Neutrophil (primary cell): ENCODE data around the gene SP140.

Experiments used
- H3K27ac ChIP-seq: fragments of 200-600 bp; sonication (generic); 2 replicates; pipeline ENCODE4 v1.5.1; 2016; ENCODE audit warnings: mild to moderate bottlenecking, moderate library complexity
- H3K27me3 ChIP-seq: fragments of 200-600 bp; sonication (generic); 2 replicates; pipeline ENCODE4 v1.6.0; 2016; ENCODE audit warnings: mild to moderate bottlenecking
- H3K36me3 ChIP-seq: fragments of 200-600 bp; sonication (generic); 2 replicates; pipeline ENCODE4 v1.5.1; 2017
- H3K4me1 ChIP-seq, 2 experiments: fragments of 200-600 bp in 1 of 2; sonication (generic) in 1 of 2; 1 replicate in 1 of 2; 2 replicates in 1 of 2; pipeline versions ENCODE4 v1.5.1 to v1.6.1; 2013 to 2016; ENCODE audit warnings: low read depth in 1 of 2, low read length in 1 of 2, mild to moderate bottlenecking in 1 of 2, moderate library complexity in 1 of 2; ENCODE audit not compliant: control insufficient read depth in 1 of 2, insufficient read depth in 1 of 2
- H3K4me3 ChIP-seq, 2 experiments: fragments of 200-600 bp in 1 of 2; sonication (generic) in 1 of 2; 1 replicate in 1 of 2; 2 replicates in 1 of 2; pipeline ENCODE4 v1.5.1; 2013 to 2016; ENCODE audit warnings: low read depth in 1 of 2, low read length in 1 of 2, mild to moderate bottlenecking in 1 of 2, moderate library complexity in 1 of 2
- H3K9me3 ChIP-seq: fragments of 200-600 bp; sonication (generic); 2 replicates; pipeline ENCODE4 v1.5.1; 2016
- TF ChIP-seq, protein P1 (sequence below): fragments of 200-600 bp; sonication (generic); IDR thresholded peaks from 2 replicates; pipeline ENCODE4 v1.5.1; 2016; ENCODE audit warnings: antibody characterized with exemption

The SP140 gene

DNA sequence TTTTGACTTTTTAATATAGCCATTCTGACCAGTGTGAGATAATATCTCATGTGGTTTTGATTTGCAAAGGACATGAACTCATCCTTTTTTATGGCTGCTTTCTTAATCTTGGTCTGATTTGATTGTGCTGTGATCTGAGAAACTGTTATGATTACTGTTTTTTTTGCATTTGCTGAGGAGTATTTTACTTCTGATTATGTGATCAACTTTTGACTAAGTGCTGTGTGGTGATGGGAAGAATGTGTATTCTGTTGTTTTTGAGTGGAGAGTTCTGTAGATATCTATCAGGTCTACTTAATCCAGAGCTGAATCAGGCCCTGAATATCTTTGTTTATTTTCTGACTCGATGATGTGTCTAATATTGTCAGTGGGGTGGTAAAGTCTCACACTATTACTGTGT, 118.2 kb downstream of the SP140 start:
- Histone ChIP-seq H3K36me3 (no peaks in the 10 kb centered on the region), H3K27ac (no peak overlapping the region), H3K27me3 (no peaks in the 10 kb centered on the region), H3K4me1 (no peaks in the 10 kb centered on the region), H3K4me3 (no peak overlapping the region), H3K9me3 (no peaks in the 10 kb centered on the region)
- TF ChIP-seq, protein P1, sequence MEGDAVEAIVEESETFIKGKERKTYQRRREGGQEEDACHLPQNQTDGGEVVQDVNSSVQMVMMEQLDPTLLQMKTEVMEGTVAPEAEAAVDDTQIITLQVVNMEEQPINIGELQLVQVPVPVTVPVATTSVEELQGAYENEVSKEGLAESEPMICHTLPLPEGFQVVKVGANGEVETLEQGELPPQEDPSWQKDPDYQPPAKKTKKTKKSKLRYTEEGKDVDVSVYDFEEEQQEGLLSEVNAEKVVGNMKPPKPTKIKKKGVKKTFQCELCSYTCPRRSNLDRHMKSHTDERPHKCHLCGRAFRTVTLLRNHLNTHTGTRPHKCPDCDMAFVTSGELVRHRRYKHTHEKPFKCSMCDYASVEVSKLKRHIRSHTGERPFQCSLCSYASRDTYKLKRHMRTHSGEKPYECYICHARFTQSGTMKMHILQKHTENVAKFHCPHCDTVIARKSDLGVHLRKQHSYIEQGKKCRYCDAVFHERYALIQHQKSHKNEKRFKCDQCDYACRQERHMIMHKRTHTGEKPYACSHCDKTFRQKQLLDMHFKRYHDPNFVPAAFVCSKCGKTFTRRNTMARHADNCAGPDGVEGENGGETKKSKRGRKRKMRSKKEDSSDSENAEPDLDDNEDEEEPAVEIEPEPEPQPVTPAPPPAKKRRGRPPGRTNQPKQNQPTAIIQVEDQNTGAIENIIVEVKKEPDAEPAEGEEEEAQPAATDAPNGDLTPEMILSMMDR, result no peak

DNA sequence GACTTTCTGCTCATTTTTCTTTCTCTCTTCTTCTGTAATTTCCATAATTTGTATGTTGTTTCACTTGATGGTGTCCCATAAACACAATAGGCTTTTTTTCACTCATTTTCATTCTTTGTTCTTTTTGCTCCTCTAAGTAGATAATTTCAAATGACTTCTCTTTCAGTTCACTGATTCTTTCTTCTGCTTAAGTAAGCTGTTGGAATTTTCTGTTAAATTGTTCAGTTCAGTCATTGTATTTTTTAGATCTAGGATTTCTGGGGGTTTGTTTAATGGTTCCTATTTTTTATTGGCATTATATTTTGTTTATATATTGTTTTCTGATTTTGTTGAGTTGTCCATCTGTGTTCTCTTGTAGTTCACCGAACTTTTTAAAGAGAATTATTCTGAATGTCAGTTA, 120.9 kb downstream of the SP140 start:
- Histone ChIP-seq H3K36me3 (no peaks in the 10 kb centered on the region), H3K4me1 (no peaks in the 10 kb centered on the region), H3K4me3 (no peak overlapping the region), H3K27ac (no peak overlapping the region), H3K27me3 (no peaks in the 10 kb centered on the region), H3K9me3 (no peaks in the 10 kb centered on the region)
- TF ChIP-seq, protein P1, result no peak

DNA sequence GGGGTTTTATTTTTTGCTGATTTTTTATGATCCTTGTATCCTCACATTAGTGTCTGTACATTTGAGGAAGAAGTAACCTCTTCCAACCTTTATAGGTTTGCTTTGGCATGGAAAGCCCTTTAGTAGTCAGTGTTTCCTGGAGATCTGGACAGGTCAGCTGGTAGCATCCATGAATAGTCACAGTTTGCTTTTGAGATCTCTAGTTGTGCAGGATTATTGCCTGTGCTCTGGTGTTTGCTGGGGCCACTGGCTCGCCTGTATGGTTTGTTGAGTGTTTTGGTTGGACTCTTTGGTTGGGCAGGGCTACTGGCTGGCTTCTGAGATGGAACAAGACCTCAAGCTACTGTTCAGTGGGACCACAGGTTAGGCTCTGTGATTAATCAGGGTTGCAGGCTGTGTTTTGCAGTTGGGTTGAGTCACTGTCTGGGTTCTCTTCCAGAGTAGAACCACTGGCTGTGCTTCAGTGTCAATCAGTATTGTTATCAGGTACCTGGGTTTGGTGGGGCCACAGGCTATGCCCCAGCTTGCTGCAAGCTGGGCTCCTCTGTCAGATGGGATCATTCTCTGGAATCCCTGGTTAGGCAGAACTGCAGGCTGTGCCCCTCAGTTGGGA, 121.5 kb downstream of the SP140 start:
- Histone ChIP-seq H3K9me3 (no peaks in the 10 kb centered on the region), H3K27ac (no peak overlapping the region), H3K36me3 (no peaks in the 10 kb centered on the region), H3K27me3 (no peaks in the 10 kb centered on the region), H3K4me1 (no peaks in the 10 kb centered on the region), H3K4me3 (no peak overlapping the region)
- TF ChIP-seq, protein P1, result no peak

DNA sequence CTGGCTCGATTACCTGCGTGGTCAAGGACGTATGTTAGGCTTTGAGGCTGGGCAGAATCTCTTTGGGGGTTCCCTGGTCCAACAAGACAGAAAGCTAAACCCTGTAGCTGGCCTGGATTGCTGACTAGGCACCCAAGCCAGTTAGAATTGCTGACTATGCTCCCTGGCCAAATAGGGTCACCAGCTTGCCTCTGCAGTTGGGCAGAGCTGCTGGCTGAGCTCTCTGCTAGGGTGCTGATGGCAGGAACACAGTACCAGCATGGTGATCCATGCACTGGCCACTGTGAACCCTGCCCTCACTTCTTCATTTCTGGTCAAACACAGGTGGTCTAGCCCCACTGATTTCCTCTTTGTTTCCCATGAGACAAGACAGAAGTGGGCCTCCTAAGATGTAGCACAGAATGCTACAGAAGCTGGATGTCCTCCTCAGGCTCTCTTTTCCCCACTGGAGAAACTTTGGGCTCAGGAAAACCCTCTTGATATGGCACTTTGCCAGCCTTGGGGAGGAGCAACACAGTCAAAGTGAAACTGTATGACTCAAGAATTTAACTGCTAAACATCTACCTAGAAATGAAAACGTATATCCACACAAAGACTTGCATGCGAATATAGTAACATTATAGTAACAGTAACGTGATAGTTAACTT, 122.2 kb downstream of the SP140 start:
- Histone ChIP-seq H3K27ac (no peak overlapping the region), H3K9me3 (no peaks in the 10 kb centered on the region), H3K4me1 (no peaks in the 10 kb centered on the region), H3K27me3 (no peaks in the 10 kb centered on the region), H3K36me3 (no peaks in the 10 kb centered on the region), H3K4me3 (no peak overlapping the region)
- TF ChIP-seq, protein P1, result no peak

DNA sequence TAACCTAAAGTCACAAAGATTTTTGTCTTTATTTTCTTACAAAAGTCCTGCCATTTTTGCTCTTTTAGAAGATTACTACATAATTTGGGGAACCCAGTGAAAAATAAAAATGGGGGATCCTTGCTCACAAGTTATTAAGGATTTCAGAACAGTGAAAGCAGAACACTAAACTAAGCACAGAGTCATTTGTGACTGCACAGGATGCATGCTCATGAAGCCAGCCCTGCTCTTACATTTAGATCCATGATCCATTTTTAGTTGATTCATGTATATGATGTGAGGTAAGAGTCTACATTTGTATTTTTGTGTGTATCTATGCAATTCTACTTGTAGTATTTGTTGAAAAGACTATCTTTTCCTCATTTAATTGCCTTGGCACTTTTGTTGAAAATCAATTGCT, 123.3 kb downstream of the SP140 start:
- no peaks in the 10 kb centered on the region for H3K4me1 ChIP-seq
- no peaks in the 10 kb centered on the region for H3K36me3 ChIP-seq
- H3K9me3 ChIP-seq, result no peaks in the 10 kb centered on the region
- H3K27me3 ChIP-seq, result no peaks in the 10 kb centered on the region
- H3K4me3 ChIP-seq, result no peak overlapping the region
- TF ChIP-seq, protein P1, result no peak
- H3K27ac ChIP-seq, result no peak overlapping the region
